Heart right ventricle (tissue), 16 donors: ENCODE results near the gene KLHL20. TPM values are rescaled to one million over a fixed set of nuclear protein-coding genes. Genes with fewer than 3 reads are reported as not detected.

Experiments used
- ATAC-seq, 8 donors: fragments of 200-7000 bp; cut with Tn5 transposase; one replicate each; pipeline ENCODE4 v1.9.1; 2020; ENCODE audit warnings: mild to moderate bottlenecking in 8 of 8, moderate library complexity in 8 of 8, moderate number of reproducible peaks in 1 of 8
- DNase-seq, 2 donors: peaks; one replicate each; pipeline ENCODE4 v3.0.0-alpha.2; 2020
- H3K27ac ChIP-seq, 10 donors: fragments of 200-600 bp; sonication (generic) in 2 of 10; one replicate each; pipeline versions ENCODE4 v1.5.0 to v1.8.0; 2020 to 2022; ENCODE audit warnings: mild to moderate bottlenecking in 3 of 10
- H3K27me3 ChIP-seq, 7 donors: fragments of 200-600 bp; one replicate each; pipeline ENCODE4 v1.8.0; 2021 to 2022; ENCODE audit warnings: mild to moderate bottlenecking in 2 of 7
- H3K36me3 ChIP-seq, 9 donors: fragments of 200-600 bp; sonication (generic) in 1 of 9; one replicate each; pipeline versions ENCODE4 v1.5.0 to v1.8.0; 2020 to 2022; ENCODE audit warnings: mild to moderate bottlenecking in 2 of 9
- H3K4me1 ChIP-seq, 9 donors: fragments of 200-600 bp; sonication (generic) in 1 of 9; one replicate each; pipeline versions ENCODE4 v1.5.0 to v1.8.0; 2020 to 2022; ENCODE audit warnings: mild to moderate bottlenecking in 4 of 9
- H3K4me3 ChIP-seq, 10 donors: fragments of 200-600 bp; sonication (generic) in 2 of 10; one replicate each; pipeline versions ENCODE4 v1.5.0 to v1.8.0; 2020 to 2022; ENCODE audit warnings: mild to moderate bottlenecking in 7 of 10, moderate library complexity in 2 of 10
- H3K9me3 ChIP-seq, 11 donors: fragments of 200-600 bp in 10 of 11; sonication (generic) in 2 of 11; one replicate each; pipeline versions ENCODE4 v1.5.0 to v1.8.0; 2013 to 2022; ENCODE audit warnings: mild to moderate bottlenecking in 2 of 11, control low read depth in 1 of 11, moderate library complexity in 1 of 11
- CTCF ChIP-seq, 9 donors: fragments of 200-600 bp; sonication (generic) in 2 of 9; IDR thresholded peaks; one replicate each; pipeline versions ENCODE4 v1.5.0 to v1.8.0; 2021 to 2022; ENCODE audit warnings: antibody characterized with exemption in 9 of 9, mild to moderate bottlenecking in 5 of 9, moderate library complexity in 1 of 9
- WGBS, 2 donors: extraction: QIAGEN DNeasy Blood & Tissue Kit; methylation state at CpG; one replicate each; pipeline ENCODE4 v1.1.7; 2013; ENCODE audit warnings: inconsistent platforms in 1 of 2; 5-methylcytosine and 5-hydroxymethylcytosine counted together
- intact Hi-C, 10 donors: fragments of 100-400 bp; cut with DNase I; formaldehyde crosslinking; loops; one replicate each; pipeline versions ENCODE4 v1.11.1 to v1.14.2; 2022
- polyA plus RNA-seq, 2 donors: library from polyadenylated mRNA; stranded (reverse); fragments of 200-250 nt; gene quantifications; one replicate each; pipeline ENCODE4 v1.2.3, GENCODE V29; 2013
- total RNA-seq, 10 donors: library from RNA; stranded (reverse); fragmentation: NEBNext Ultra II Directional in 3 of 10; extraction: Animal tissue kit (Norgen Biotek cat#: 25700) in 3 of 10; gene quantifications; one replicate each; pipeline versions ENCODE4 v1.2.1 to v1.2.4, GENCODE V29; 2021 to 2023
- donor health status: Arrhythmogenic right ventricular cardiomyopathy.
- donor health status: ischemic (EF 13 %, LVEDD 7.1; RV severe dilation, severe dysfunction).
- donor health status: healthy with polysubstance abuse.
- donor health status: DM: no; HTN: yes; CAD: no.
- donor health status: DM: no; HTN: no; CAD: no.
- donor health status: ischemic (EF 25% LVEDD 6.9; RV normal size, moderate dysfunction).
- donor health status: ischemic (EF 25% LVEDD 5.7; RV mildly dilated, moderate dysfunction).
- donor health status: healthy.
- donor health status: DM: yes; HTN: yes; CAD: no.
- donor health status: Ischemic cardiomyopathy.
- donor health status: ischemic (EF 35%, LVEDD 5.7; RV mildly dilated, moderate dysfunction).
- donor health status: nonischemic (EF 11% LVEDD 7.7; RV severe dilation, severe dysfunction).
- donor health status: DM: yes; HTN: yes; CAD: no.
- donor health status: PGD.
- donor health status: ischemic (EF 29% LVEDD 5.4; RV normal size, mild dysfunction).
- donor health status: nonischemic (EF 23%, LVEDD 6.1; RV moderate dilation, normal function).

The KLHL20 gene
- total and polyA plus RNA-seq, 12 donors = 5.0 to 19.4 (median 17.1) TPM

GRCh38 chr1:173827611-173828010 lies 112.8 kb downstream of the KLHL20 start:
- 89 to 96% methylated on average over 2 of the region's 2 CpGs for WGBS, 2 donors
- H3K27ac ChIP-seq = no peak overlapping the region
- DNase-seq (no peak), ATAC-seq (no peak)
- no peaks in the 10 kb centered on the region for H3K9me3 ChIP-seq
- intact Hi-C loops = loop anchor here in 7 of 10 donors (5.0 to 10.0 kb wide), 4 partner anchors 40 to 1083 kb away; partner anchors contain the start of genes GAS5 (in 1 of the 7) and ZBTB37 (in 1 of the 7)
- H3K27me3 ChIP-seq = no peaks in the 10 kb centered on the region
- peaks cover 0 to 34% (median 7%) of the 10 kb centered on the region in 9 donors for H3K4me1 ChIP-seq
- TF ChIP-seq CTCF (IDR thresholded peaks at IDR 0.05) = no peak
- H3K36me3 ChIP-seq = peaks cover 0 to 46% (median 16%) of the 10 kb centered on the region in 9 donors
- H3K4me3 ChIP-seq = no peak overlapping the region

GRCh38 chr1:173832748-173833147 lies 118.0 kb downstream of the KLHL20 start:
- WGBS, 2 donors = 84 to 100% methylated on average over 1 of the region's 1 CpG
- Histone ChIP-seq H3K36me3 (peaks cover 0 to 92% (median 48%) of the 10 kb centered on the region in 9 donors), H3K27ac (no peak overlapping the region), H3K4me1 (peaks cover 0 to 3% (median 0%) of the 10 kb centered on the region in 9 donors), H3K4me3 (no peak overlapping the region), H3K9me3 (no peaks in the 10 kb centered on the region), H3K27me3 (no peaks in the 10 kb centered on the region)
- TF ChIP-seq CTCF (IDR thresholded peaks at IDR 0.05) = no peak
- DNase-seq = no peak
- intact Hi-C loops = loop anchor here in 1 of 10 donors (5.0 kb wide), 1 partner anchor 410 kb away; no protein-coding TSS in a partner anchor
- ATAC-seq = no peak

Other genes starting within 250 kb of the KLHL20 start
- gene PRDX6, start 237.6 kb upstream of the KLHL20 start, total RNA-seq = 100 to 1,000 TPM; 215 to 698 (median 325) TPM
- 100 to 1,000 TPM; 426 to 640 TPM for gene PRDX6, start 237.6 kb upstream of the KLHL20 start, polyA plus RNA-seq
- 1 to 10 TPM in 1 of 10 donors, under 1 TPM in 2, not detected in 7; 0.07 to 2.0 (median 0.43) TPM for gene SLC9C2, start 111.9 kb upstream of the KLHL20 start, total RNA-seq
- under 1 TPM; 0.04 to 0.44 TPM for gene SLC9C2, start 111.9 kb upstream of the KLHL20 start, polyA plus RNA-seq
- not detected for gene TEX50, start 79.6 kb upstream of the KLHL20 start, total RNA-seq
- gene TEX50, start 79.6 kb upstream of the KLHL20 start, polyA plus RNA-seq = not detected
- gene ANKRD45, start 45.1 kb upstream of the KLHL20 start, total RNA-seq = under 1 TPM in 6 of 10 donors, not detected in 4; 0.19 to 0.57 (median 0.29) TPM
- gene ANKRD45, start 45.1 kb upstream of the KLHL20 start, polyA plus RNA-seq = under 1 TPM in 1 of 2 donors, not detected in 1; 0.10 TPM
- gene DARS2, start 109.7 kb downstream of the KLHL20 start, total RNA-seq = 10 to 100 TPM; 11.3 to 22.8 (median 16.0) TPM
- gene DARS2, start 109.7 kb downstream of the KLHL20 start, polyA plus RNA-seq = 1 to 10 TPM; 5.0 to 7.2 TPM
- 1 to 10 TPM; 2.4 to 7.0 (median 3.5) TPM for gene CENPL, start 109.9 kb downstream of the KLHL20 start, total RNA-seq
- 1 to 10 TPM; 1.7 to 2.0 TPM for gene CENPL, start 109.9 kb downstream of the KLHL20 start, polyA plus RNA-seq
- gene GAS5, start 153.0 kb downstream of the KLHL20 start, total RNA-seq = 10 to 100 TPM; 33.1 to 74.1 (median 42.4) TPM
- 100 to 1,000 TPM; 150 to 151 TPM for gene GAS5, start 153.0 kb downstream of the KLHL20 start, polyA plus RNA-seq
- 10 to 100 TPM in 8 of 10 donors, 1 to 10 TPM in 2; 8.5 to 15.2 (median 11.3) TPM for gene ZBTB37, start 153.4 kb downstream of the KLHL20 start, total RNA-seq
- 1 to 10 TPM in 1 of 2 donors, under 1 TPM in 1; 0.55 to 3.4 TPM for gene ZBTB37, start 153.4 kb downstream of the KLHL20 start, polyA plus RNA-seq
- under 1 TPM in 2 of 10 donors, not detected in 8; 0.34 to 0.44 TPM for gene SERPINC1, start 202.3 kb downstream of the KLHL20 start, total RNA-seq
- gene SERPINC1, start 202.3 kb downstream of the KLHL20 start, polyA plus RNA-seq = under 1 TPM in 1 of 2 donors, not detected in 1; 0.20 TPM